K562 (cell line): Measurements from ENCODE around the gene NRROS. TPM values are rescaled to one million over a fixed set of nuclear protein-coding genes. Genes with fewer than 3 reads are reported as not detected.

ENCODE experiments used
- ESRRA ChIP-seq: fragments of 450-650 bp; IDR thresholded peaks from 2 replicates; pipeline ENCODE4 v1.6.1; 2014; ENCODE audit warnings: low read depth, mild to moderate bottlenecking, moderate library complexity, borderline replicate concordance
- KAT7 ChIP-seq: sonication (generic); formaldehyde crosslinking; IDR thresholded peaks from 2 replicates; pipeline ENCODE4 v1.8.0; 2022; ENCODE audit warnings: missing genetic modification reagents, mild to moderate bottlenecking, borderline replicate concordance
- RFX7 ChIP-seq: fragments of 250-450 bp; sonication (Bioruptor Pico); IDR thresholded peaks from 2 replicates; pipeline ENCODE4 v1.5.1; 2021; ENCODE audit warnings: mild to moderate bottlenecking
- polyA plus RNA-seq, 8 experiments: library from polyadenylated mRNA; depleted of rRNA in 4 of 8; stranded (reverse) in 5 of 8; unstranded in 3 of 8; fragments of >200 nt; fragmentation: Nextera tagmentation in 2 of 8; fragmentation: Illumina TruSeq in 1 of 8; extraction: Ambion mirVana in 2 of 8; extraction: Trizol in 1 of 8; gene quantifications; 2 replicates each; pipeline versions ENCODE4 v1.2.1 to v1.2.3, GENCODE V29; 2011 to 2014; ENCODE audit warnings: inconsistent platforms in 1 of 8, missing spikeins in 1 of 8
- small RNA-seq: library from RNA; depleted of rRNA; stranded (forward); fragments of <200 nt; gene quantifications from one replicate; pipeline ENCODE3, GENCODE V24; 2014
- total RNA-seq, 7 experiments: library from RNA; depleted of rRNA in 6 of 7; stranded (reverse); fragments of >200 nt in 6 of 7; fragmentation: Illumina TruSeq in 2 of 7; extraction: Trizol in 2 of 7; gene quantifications; 2 replicates each; pipeline versions ENCODE4 v1.2.1 to v1.2.3, GENCODE V29; 2011 to 2021; ENCODE audit warnings: low replicate concordance in 1 of 7

The NRROS gene
- total and polyA plus RNA-seq, 9 of the 15 experiments (the other 6 are each of a cell fraction or from before 2014, with no cell fraction given): 0.34 to 13.8 (median 3.8) TPM

GRCh38 chr3:196708467-196708866 is 69.0 kb downstream of the NRROS start (continued):
- TF ChIP-seq ESRRA (no peak), RFX7 (CRISPR knock-in tag) (no peak), KAT7 (no peak)
- TF ChIP-seq, all 486 proteins: peak for 0

Small RNAs within 50 kb of the gene (small RNA-seq; reads per million reads assigned to genes)
- gene RNU6-646P: not detected

Other genes starting within 250 kb of the NRROS start
Only the 7 nearest of the 9 such genes appear.
- gene RNF168, start 135.9 kb upstream of the NRROS start, total RNA-seq (2014; rRNA removed): 20.1 and 22.6 TPM in 2 replicates
- 32.1 and 34.4 TPM in 2 replicates for gene RNF168, start 135.9 kb upstream of the NRROS start, total RNA-seq (2014; rRNA removed; fragmentation: Illumina TruSeq; extraction: Trizol)
- gene RNF168, start 135.9 kb upstream of the NRROS start, total RNA-seq (2015; rRNA removed; fragmentation: Illumina TruSeq; extraction: Trizol): 29.7 and 29.8 TPM in 2 replicates
- gene RNF168, start 135.9 kb upstream of the NRROS start, total RNA-seq (2021): 29.0 and 31.8 TPM in 2 replicates
- gene RNF168, start 135.9 kb upstream of the NRROS start, polyA plus RNA-seq (2011; rRNA removed): 9.3 and 10.8 TPM in 2 replicates
- gene RNF168, start 135.9 kb upstream of the NRROS start, polyA plus RNA-seq (2014; fragmentation: Illumina TruSeq; extraction: Trizol): 14.6 and 16.6 TPM in 2 replicates
- 1 to 10 TPM; 6.0 to 8.3 TPM for gene RNF168, start 135.9 kb upstream of the NRROS start, polyA plus RNA-seq (2014; fragmentation: Nextera tagmentation; extraction: Ambion mirVana)
- gene RNF168, start 135.9 kb upstream of the NRROS start, polyA plus RNA-seq (2014; rRNA removed): 12.3 and 13.9 TPM in 2 replicates
- gene SMCO1, start 124.3 kb upstream of the NRROS start, total RNA-seq (2014; rRNA removed): 0.05 TPM in 1 of 2 replicates, not detected in the other
- gene SMCO1, start 124.3 kb upstream of the NRROS start, total RNA-seq (2014; rRNA removed; fragmentation: Illumina TruSeq; extraction: Trizol): 0.13 TPM in 1 of 2 replicates, not detected in the other
- gene SMCO1, start 124.3 kb upstream of the NRROS start, total RNA-seq (2015; rRNA removed; fragmentation: Illumina TruSeq; extraction: Trizol): not detected in 2 replicates
- 0.20 TPM in 1 of 2 replicates, not detected in the other for gene SMCO1, start 124.3 kb upstream of the NRROS start, total RNA-seq (2021)
- 0.05 TPM in 1 of 2 replicates, not detected in the other for gene SMCO1, start 124.3 kb upstream of the NRROS start, polyA plus RNA-seq (2011; rRNA removed)
- 0.08 and 0.10 TPM in 2 replicates for gene SMCO1, start 124.3 kb upstream of the NRROS start, polyA plus RNA-seq (2014; fragmentation: Illumina TruSeq; extraction: Trizol)
- under 1 TPM; 0.14 to 0.35 TPM for gene SMCO1, start 124.3 kb upstream of the NRROS start, polyA plus RNA-seq (2014; fragmentation: Nextera tagmentation; extraction: Ambion mirVana)
- gene SMCO1, start 124.3 kb upstream of the NRROS start, polyA plus RNA-seq (2014; rRNA removed): 0.05 TPM in 1 of 2 replicates, not detected in the other
- gene WDR53, start 71.1 kb upstream of the NRROS start, total RNA-seq (2014; rRNA removed): 10.9 and 13.0 TPM in 2 replicates
- 20.9 and 23.9 TPM in 2 replicates for gene WDR53, start 71.1 kb upstream of the NRROS start, total RNA-seq (2014; rRNA removed; fragmentation: Illumina TruSeq; extraction: Trizol)
- gene WDR53, start 71.1 kb upstream of the NRROS start, total RNA-seq (2015; rRNA removed; fragmentation: Illumina TruSeq; extraction: Trizol): 19.3 and 19.6 TPM in 2 replicates
- gene WDR53, start 71.1 kb upstream of the NRROS start, total RNA-seq (2021): 14.6 and 15.9 TPM in 2 replicates
- 11.6 and 16.7 TPM in 2 replicates for gene WDR53, start 71.1 kb upstream of the NRROS start, polyA plus RNA-seq (2011; rRNA removed)
- gene WDR53, start 71.1 kb upstream of the NRROS start, polyA plus RNA-seq (2014; fragmentation: Illumina TruSeq; extraction: Trizol): 21.9 and 22.2 TPM in 2 replicates
- gene WDR53, start 71.1 kb upstream of the NRROS start, polyA plus RNA-seq (2014; fragmentation: Nextera tagmentation; extraction: Ambion mirVana): 10 to 100 TPM; 21.6 to 34.5 TPM
- 21.4 and 23.8 TPM in 2 replicates for gene WDR53, start 71.1 kb upstream of the NRROS start, polyA plus RNA-seq (2014; rRNA removed)
- 25.4 and 28.9 TPM in 2 replicates for gene FBXO45, start 71.0 kb upstream of the NRROS start, total RNA-seq (2014; rRNA removed)
- 52.8 and 56.1 TPM in 2 replicates for gene FBXO45, start 71.0 kb upstream of the NRROS start, total RNA-seq (2014; rRNA removed; fragmentation: Illumina TruSeq; extraction: Trizol)
- 41.0 and 44.3 TPM in 2 replicates for gene FBXO45, start 71.0 kb upstream of the NRROS start, total RNA-seq (2015; rRNA removed; fragmentation: Illumina TruSeq; extraction: Trizol)
- gene FBXO45, start 71.0 kb upstream of the NRROS start, total RNA-seq (2021): 33.3 and 37.0 TPM in 2 replicates
- gene FBXO45, start 71.0 kb upstream of the NRROS start, polyA plus RNA-seq (2011; rRNA removed): 25.7 and 38.6 TPM in 2 replicates
- gene FBXO45, start 71.0 kb upstream of the NRROS start, polyA plus RNA-seq (2014; fragmentation: Illumina TruSeq; extraction: Trizol): 31.9 and 39.7 TPM in 2 replicates
- gene FBXO45, start 71.0 kb upstream of the NRROS start, polyA plus RNA-seq (2014; fragmentation: Nextera tagmentation; extraction: Ambion mirVana): 10 to 100 TPM; 15.2 to 17.2 TPM
- 26.5 and 28.3 TPM in 2 replicates for gene FBXO45, start 71.0 kb upstream of the NRROS start, polyA plus RNA-seq (2014; rRNA removed)
- 2.5 and 3.1 TPM in 2 replicates for gene CEP19, start 72.6 kb downstream of the NRROS start, total RNA-seq (2014; rRNA removed)
- 4.1 and 4.3 TPM in 2 replicates for gene CEP19, start 72.6 kb downstream of the NRROS start, total RNA-seq (2014; rRNA removed; fragmentation: Illumina TruSeq; extraction: Trizol)
- 4.5 TPM in 2 replicates for gene CEP19, start 72.6 kb downstream of the NRROS start, total RNA-seq (2015; rRNA removed; fragmentation: Illumina TruSeq; extraction: Trizol)
- 2.3 and 2.5 TPM in 2 replicates for gene CEP19, start 72.6 kb downstream of the NRROS start, total RNA-seq (2021)
- 2.7 and 4.2 TPM in 2 replicates for gene CEP19, start 72.6 kb downstream of the NRROS start, polyA plus RNA-seq (2011; rRNA removed)
- 3.7 and 3.8 TPM in 2 replicates for gene CEP19, start 72.6 kb downstream of the NRROS start, polyA plus RNA-seq (2014; fragmentation: Illumina TruSeq; extraction: Trizol)
- gene CEP19, start 72.6 kb downstream of the NRROS start, polyA plus RNA-seq (2014; fragmentation: Nextera tagmentation; extraction: Ambion mirVana): 1 to 10 TPM; 3.4 to 4.2 TPM
- gene CEP19, start 72.6 kb downstream of the NRROS start, polyA plus RNA-seq (2014; rRNA removed): 3.1 and 3.5 TPM in 2 replicates
- 23.8 and 25.8 TPM in 2 replicates for gene PIGX, start 72.7 kb downstream of the NRROS start, total RNA-seq (2014; rRNA removed)
- 27.0 and 34.2 TPM in 2 replicates for gene PIGX, start 72.7 kb downstream of the NRROS start, total RNA-seq (2014; rRNA removed; fragmentation: Illumina TruSeq; extraction: Trizol)
- 23.8 and 25.2 TPM in 2 replicates for gene PIGX, start 72.7 kb downstream of the NRROS start, total RNA-seq (2015; rRNA removed; fragmentation: Illumina TruSeq; extraction: Trizol)
- gene PIGX, start 72.7 kb downstream of the NRROS start, total RNA-seq (2021): 22.5 and 26.9 TPM in 2 replicates
- 25.4 and 36.3 TPM in 2 replicates for gene PIGX, start 72.7 kb downstream of the NRROS start, polyA plus RNA-seq (2011; rRNA removed)
- 25.9 and 28.4 TPM in 2 replicates for gene PIGX, start 72.7 kb downstream of the NRROS start, polyA plus RNA-seq (2014; fragmentation: Illumina TruSeq; extraction: Trizol)
- gene PIGX, start 72.7 kb downstream of the NRROS start, polyA plus RNA-seq (2014; fragmentation: Nextera tagmentation; extraction: Ambion mirVana): 1 to 10 TPM; 3.7 to 5.1 TPM
- 25.9 and 30.8 TPM in 2 replicates for gene PIGX, start 72.7 kb downstream of the NRROS start, polyA plus RNA-seq (2014; rRNA removed)
- 19.8 and 24.6 TPM in 2 replicates for gene PAK2, start 100.2 kb downstream of the NRROS start, total RNA-seq (2014; rRNA removed)
- gene PAK2, start 100.2 kb downstream of the NRROS start, total RNA-seq (2014; rRNA removed; fragmentation: Illumina TruSeq; extraction: Trizol): 35.9 and 39.9 TPM in 2 replicates
- 35.7 and 35.8 TPM in 2 replicates for gene PAK2, start 100.2 kb downstream of the NRROS start, total RNA-seq (2015; rRNA removed; fragmentation: Illumina TruSeq; extraction: Trizol)
- 72.4 and 72.7 TPM in 2 replicates for gene PAK2, start 100.2 kb downstream of the NRROS start, total RNA-seq (2021)
- 56.4 and 61.8 TPM in 2 replicates for gene PAK2, start 100.2 kb downstream of the NRROS start, polyA plus RNA-seq (2011; rRNA removed)
- gene PAK2, start 100.2 kb downstream of the NRROS start, polyA plus RNA-seq (2014; fragmentation: Illumina TruSeq; extraction: Trizol): 58.7 and 68.4 TPM in 2 replicates
- gene PAK2, start 100.2 kb downstream of the NRROS start, polyA plus RNA-seq (2014; fragmentation: Nextera tagmentation; extraction: Ambion mirVana): 10 to 100 TPM; 13.2 to 18.6 TPM
- gene PAK2, start 100.2 kb downstream of the NRROS start, polyA plus RNA-seq (2014; rRNA removed): 26.6 and 26.7 TPM in 2 replicates